ENCODE measurements around the gene DOCK3.

DOCK3 gene, protein sequence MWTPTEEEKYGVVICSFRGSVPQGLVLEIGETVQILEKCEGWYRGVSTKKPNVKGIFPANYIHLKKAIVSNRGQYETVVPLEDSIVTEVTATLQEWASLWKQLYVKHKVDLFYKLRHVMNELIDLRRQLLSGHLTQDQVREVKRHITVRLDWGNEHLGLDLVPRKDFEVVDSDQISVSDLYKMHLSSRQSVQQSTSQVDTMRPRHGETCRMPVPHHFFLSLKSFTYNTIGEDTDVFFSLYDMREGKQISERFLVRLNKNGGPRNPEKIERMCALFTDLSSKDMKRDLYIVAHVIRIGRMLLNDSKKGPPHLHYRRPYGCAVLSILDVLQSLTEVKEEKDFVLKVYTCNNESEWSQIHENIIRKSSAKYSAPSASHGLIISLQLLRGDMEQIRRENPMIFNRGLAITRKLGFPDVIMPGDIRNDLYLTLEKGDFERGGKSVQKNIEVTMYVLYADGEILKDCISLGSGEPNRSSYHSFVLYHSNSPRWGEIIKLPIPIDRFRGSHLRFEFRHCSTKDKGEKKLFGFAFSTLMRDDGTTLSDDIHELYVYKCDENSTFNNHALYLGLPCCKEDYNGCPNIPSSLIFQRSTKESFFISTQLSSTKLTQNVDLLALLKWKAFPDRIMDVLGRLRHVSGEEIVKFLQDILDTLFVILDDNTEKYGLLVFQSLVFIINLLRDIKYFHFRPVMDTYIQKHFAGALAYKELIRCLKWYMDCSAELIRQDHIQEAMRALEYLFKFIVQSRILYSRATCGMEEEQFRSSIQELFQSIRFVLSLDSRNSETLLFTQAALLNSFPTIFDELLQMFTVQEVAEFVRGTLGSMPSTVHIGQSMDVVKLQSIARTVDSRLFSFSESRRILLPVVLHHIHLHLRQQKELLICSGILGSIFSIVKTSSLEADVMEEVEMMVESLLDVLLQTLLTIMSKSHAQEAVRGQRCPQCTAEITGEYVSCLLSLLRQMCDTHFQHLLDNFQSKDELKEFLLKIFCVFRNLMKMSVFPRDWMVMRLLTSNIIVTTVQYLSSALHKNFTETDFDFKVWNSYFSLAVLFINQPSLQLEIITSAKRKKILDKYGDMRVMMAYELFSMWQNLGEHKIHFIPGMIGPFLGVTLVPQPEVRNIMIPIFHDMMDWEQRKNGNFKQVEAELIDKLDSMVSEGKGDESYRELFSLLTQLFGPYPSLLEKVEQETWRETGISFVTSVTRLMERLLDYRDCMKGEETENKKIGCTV (N-terminal part only)

DNA sequence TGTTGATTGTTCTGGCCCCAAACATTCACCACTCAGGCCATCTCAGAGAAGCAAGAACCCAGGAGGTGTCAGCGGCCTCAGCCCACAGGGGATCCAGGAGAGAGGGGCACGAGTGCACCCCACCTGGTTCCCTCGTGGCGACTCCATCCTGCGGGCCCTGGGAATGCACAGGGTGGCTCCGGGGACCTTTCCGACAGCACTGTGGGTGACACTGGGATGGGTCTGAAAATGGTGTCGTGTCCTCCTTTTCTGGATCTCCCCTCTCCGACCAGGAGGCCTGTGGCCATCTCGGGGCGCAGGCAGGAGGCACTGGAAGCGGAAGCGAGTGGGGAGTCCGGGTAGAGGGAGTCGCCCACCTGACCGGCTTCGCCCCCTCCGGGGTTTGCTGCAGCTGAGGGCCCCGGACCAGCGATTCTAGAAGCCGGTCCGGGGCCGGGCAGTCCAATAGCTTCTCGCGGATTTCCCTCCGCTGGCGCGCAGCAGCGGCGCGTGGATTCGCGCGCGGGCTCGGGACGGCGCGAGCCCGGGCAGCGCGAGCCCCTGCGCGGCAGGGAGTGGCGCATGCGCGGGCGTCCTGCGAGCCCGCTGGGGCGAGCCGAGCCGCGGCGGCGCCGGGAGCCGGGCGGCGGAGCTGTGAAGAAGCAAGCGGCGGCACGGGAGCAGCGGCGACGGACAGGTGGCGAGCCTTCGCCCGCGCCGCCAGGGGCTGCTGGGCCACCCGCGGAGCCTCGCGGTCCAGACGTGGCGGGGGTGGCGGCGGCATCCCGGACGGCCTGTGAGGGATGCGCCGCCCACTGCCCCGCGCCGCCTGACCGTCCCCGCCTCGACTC, at the start of gene DOCK3:
Gene DOCK3 (plus strand): TSS at position 579 of the 830 bp plus-strand sequence. CDS start 337 bp downstream, outside the sequence.
- peak; percentile 20 to 68 for DNase-seq

DNA sequence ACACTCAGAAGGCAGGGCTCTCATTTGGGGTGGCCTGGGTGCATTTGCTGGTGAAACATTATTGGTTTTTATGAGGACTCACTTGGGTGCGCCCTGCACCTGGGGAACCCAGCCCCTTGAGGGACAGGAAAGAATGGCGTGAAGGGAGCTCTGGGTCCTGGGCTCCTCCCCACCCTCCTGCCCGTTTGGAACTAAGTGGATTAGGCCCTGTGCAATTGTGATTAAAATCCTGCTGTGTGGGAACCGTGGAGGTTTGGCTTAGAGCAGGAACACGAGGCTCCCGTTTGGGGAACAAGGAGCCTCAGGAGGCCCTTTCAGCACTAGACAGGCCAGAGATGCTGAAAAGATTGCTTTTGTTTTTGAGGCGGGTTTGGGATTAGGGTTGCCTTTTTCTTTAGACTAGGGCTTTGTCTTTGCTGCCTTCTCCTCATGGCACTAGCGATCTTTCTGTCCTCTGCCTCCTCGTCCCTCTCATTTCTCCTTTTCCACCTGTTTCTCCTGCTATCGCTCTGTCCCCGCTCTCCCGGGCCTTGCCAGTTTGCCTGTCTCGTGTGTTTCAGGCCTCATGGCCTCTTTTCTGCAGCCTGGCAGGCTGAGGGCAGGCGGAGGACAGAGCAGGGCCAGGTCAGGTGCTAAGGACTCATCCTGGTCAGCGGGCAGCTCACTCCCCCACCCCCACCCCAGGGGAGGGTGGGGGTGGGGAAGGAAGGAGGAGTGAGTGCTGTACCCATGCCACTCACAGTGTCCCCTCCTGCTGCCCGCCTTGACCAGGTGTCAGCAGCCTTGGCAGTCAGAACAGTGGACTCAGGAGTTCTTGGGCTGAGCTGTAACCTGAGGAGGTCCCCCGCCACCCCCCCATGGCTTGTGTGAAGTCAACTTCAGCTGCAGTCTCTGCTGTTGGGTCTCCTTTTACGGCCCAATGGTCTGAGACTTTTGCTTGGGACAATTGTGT, 49.2 kb upstream of the DOCK3 start:
- DNase-seq: no peak

DNA sequence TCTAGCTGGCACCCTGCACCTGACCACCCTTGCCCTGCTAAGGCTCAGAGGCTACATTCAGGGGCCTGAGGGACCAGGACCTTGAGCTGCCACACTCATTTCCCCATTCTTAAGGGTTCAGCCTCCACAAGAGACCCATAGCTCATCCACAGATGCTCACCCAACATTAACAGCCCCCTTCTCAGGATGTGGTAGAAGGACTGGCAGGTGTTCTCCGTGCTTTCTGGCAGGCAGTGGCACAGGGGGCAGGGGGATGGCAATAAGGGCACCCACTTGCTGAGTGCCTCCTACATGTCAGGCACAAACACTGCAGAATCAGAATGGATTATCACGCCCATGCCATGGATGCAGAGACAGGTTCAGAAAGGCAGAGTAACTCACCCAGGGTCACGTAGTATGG, 48.3 kb upstream of the DOCK3 start:
- DNase-seq: no peak

DNA sequence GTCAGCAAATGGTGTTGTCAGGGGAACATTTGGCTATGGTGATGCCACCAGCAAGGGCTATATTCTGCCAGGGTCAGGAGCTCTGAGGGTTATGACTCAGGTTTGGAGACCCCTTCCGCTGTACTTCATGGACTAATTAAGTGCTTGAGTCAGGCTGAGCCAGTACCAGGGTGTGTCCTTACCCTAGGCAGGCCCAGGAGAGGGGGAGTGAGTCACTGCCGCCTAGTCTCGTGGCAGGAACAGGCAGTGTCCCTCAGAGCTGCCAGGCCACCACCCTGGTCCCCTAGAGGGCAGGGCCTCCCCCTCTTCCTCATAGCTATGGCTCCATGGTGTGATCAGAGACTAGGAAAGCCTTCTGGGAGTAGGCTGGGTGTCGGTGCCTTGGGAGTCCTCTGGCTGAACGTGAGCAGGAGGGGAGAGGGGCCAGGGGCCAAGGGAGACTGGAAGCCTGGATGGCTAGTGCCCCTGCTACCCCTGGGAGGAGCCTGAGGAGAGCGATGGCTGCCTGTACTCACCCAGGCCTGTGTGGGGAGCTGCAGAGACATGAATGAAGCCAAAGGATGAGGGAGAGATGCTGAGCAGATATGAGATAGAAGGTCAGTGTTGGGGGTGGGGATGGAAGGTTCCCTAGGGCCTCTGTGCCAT, 47.2 kb upstream of the DOCK3 start:
- no peak for DNase-seq

DNA sequence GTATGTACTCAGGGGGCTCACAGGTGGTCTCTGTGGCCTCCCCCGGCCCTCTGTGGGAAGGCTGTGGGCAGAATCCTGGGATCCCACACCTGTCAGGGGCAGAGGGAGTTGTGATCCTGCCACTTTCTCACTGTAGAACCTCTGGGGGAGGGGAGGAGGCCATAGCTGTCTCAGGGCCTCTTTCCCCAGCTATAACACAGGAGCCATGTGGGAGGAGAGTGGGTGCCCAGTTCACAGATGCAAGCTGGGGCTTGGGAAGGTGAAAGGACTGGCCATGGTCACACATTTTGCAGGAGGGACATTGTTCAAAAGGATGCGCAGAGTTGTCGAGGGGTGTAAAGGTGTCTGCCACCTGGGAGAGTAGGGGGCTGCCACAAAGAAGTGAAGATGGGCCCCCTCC, 46.1 kb upstream of the DOCK3 start:
- DNase-seq: no peak

DNA sequence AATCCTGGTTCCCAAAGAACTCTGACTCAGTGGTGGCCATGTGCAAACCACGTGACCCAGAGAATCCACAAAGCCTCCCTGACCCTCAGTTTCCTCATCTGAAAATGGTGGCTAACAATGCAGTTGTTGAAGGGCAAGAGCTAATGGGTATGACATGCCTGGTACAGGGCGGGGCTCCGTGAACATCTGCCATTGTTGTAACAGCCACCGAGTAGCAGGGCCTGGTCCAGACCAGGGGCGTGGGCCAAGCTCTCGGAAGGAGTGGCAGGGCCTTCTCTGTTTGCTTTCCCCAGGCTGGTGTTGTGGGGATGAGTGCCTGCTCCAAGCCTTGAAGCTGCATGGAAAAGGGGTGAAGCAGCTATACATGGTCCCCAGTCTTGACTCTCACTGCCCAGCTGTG, 44.3 kb upstream of the DOCK3 start:
- DNase-seq: no peak

DNA sequence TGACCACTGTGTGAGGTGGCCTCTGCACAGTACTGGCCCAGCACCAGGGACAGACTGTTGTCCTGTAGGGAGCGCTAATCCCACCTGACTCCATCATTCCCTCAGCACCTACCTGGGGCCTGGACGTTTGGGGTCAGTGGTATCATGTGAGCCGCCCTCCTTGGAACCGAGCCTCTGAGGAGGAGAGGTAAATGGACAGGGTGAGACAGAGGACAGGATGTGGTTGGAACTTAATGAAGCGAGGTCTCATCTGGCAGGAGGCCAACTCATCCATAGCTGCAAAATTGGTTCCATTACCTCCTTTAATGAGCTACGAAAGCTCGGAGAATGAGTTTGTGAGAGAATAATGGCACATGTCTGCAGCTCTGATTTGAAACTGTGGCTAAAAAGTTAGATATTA, 43.9 kb upstream of the DOCK3 start:
- no peak for DNase-seq

DNA sequence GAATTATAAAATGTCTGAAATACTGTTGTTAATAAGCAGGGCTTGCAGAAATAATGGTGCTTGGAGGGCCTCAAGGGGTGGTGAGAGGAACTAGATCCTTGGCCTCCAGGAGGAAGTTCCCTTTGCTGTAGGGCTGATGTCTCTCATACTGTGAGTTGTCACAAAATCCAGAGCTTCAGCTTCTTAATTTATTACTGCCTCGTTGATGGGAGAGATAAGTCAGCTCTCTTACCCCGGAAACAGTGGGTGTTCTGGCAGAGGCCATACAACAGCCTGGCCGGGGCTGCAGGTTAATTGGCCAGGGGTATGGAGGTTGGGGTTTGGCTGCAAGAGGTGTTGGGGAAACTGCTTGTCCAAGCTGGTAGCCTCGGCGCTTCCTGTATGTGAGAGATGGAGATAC, 42.3 kb upstream of the DOCK3 start:
- no peak for DNase-seq

DNA sequence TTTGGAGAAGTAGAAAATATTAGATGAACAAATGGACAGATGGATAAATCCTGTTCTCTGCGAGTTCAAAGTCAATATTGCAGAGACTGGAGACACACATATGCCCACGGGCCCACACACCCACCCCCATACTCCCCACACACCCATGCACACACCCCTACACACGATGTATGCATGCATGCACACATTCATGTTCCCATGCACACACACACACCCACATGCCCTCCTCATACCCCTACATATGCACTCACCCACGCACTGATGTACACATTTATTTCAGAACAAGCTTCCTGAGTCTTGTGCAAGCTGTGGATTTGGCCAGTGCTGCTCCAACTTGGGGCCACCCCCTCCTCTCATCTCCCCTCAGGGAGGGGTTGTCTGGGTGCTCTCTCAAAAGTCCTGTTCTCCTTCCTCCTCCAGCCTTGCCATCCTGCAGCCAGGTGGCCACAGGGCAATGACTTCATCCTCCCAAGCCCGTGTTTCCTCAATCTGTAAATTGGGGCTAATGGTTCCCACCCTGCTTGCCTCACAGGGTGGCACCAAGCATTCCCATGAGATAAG, 41.4 kb upstream of the DOCK3 start:
- no peak for DNase-seq

DNA sequence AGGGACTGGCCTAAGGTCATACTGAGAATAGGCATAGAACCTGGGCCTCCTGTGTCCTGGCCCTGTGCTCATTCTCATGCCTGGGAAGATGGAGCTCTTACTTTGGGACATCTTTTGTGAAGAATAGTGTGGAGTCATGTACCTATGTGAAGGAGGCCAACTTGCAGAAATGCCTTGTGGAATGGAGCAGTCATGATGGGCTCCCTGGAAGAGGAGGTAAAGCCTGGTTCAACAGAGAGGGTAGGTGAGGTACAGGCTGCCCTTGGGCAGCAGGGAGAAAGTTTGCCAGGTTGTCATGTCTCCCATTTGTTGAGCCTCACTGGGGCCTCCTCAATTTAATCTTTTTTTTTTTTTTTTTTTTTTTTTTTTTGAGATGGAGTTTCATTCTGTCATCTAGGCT, 39.7 kb upstream of the DOCK3 start:
- no peak for DNase-seq

DNA sequence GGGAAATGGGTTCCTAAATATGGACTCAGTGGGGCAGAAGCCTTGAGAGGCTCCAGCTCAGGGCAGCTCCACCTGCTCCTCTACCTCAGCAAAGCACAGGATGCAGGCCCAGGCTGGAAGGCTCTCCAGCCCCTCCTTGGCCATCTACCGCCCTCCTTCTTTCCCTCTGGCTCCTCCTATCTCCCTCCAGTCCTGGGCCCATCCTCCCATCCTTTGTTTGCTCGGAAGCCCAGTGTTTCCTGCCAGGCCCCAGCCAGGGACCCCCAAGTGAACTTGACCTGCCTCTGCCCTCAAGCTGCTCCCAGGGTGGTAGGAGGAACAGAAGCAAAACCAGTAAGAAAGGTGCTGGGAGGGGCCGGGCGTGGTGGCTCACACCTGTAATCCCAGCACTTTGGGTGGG, 37.7 kb upstream of the DOCK3 start:
- no peak for DNase-seq

DNA sequence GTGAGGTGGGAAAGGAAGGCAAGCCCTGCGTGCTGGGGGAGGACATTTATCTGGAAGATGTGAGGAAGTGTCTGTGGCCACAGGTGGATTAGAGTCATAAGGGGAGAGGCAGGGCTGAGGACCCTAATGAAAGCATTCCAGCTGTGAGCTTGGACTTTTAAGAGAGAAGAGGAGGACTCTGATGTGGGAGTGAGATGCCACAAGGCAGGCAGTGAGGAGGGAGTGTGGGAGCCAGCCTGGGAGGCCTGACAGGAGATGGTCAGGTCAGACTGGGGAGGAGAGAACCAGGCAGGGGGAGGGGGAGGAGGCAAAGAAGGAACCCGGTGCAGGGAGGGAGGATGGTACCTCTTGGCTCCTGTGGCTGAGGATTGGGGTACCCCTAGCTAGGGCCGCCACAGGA, 36.8 kb upstream of the DOCK3 start:
- DNase-seq: no peak

DNA sequence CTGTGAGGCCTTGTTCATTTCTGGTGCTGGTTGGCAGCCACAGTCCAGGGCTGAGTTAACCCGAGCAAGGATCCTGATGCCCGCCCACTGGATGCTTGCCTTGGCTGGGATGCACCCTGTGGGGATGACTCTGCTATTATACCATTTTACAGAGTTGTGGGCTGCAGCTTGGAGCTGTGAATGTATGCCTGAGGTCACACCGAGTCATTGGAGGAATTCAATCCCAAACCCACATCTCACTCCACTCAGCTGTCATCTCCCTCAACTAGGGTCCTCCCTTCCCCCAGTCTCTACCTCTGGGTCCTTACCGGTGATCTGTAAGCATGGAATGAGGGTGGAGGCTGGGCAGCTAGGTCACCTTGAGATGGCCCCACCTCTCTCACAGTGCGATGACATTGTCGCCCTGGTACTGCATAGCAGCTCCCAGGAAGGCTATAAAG, 35.7 kb upstream of the DOCK3 start:
- no peak for DNase-seq

DNA sequence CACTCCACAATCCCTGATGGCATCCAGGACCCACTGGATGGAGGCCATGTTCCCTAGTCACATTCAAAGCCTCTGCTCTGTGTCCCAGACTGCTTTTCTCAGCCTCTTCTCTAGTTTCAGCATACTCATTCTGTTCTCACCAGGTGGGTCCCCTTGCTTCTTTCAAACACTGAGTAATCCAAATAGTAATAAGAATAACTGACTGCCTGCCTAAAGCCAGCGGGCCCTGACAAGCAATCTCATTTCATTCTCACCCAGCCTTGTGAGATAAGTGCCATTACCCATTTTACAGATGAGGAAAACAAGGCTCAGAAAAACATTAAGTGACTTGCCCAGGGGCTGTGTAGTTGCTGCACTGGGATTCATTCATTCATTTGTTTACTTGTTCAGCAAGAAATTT, 32.3 kb upstream of the DOCK3 start:
- no peak for DNase-seq

DNA sequence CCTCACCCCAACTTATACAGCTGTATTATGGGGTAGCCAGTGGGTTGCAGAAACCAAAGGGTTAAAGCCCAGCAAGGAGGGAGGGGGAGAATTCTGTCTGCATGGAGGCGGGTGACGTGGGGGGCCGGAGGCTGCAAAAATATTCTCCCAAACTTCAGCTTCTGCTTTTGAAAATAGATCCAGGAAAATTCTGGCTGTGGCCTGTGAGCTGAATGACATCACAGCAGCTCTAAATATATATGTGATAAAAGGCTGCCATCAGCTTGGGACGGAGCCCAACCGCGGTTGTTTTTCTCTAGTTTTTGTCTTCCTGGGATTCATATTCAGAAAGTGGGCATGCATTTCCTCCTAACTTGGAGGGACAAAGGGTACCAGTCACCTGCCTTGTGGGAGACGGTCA, 30.2 kb upstream of the DOCK3 start:
- no peak for DNase-seq

DNA sequence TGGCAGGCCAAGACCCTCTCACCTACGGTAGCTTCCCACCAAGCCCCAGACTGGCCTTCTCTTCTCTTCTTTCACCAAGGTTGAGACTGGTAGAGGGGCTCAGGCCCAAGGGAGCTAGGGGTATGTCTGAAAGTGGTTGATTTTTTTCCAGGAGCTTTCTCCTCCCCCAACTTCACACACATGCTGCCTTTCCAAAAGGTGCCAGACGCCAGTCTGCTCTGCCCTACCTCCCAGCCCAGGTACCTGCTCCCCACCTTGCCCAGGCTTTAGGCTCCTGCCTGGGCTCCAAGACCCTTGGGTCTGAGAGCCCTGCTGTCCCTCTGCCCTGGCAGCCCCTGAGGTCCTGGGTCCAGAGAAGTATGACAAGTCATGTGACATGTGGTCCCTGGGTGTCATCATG, 29.3 kb upstream of the DOCK3 start:
- no peak for DNase-seq

DNA sequence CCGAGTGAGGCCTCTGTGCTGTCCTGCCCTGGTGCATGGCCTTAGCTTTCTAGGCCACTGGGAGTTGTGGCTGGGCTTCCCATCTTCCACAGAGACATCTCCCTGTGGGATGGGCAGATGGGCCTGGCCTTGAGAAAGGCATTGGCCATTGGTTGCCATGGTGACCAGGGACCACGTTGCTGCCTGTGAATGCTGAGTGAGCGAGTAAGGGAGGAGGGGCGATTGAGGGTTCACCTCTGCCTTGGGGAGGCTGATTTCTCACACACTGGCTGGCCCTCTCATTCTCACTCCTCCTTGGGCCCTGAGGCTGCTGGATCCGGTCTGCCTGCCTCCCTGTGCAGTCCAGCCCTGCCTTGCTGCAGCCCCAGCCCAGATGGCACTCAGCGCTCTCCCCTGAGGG, 26.4 kb upstream of the DOCK3 start:
- DNase-seq: no peak

DNA sequence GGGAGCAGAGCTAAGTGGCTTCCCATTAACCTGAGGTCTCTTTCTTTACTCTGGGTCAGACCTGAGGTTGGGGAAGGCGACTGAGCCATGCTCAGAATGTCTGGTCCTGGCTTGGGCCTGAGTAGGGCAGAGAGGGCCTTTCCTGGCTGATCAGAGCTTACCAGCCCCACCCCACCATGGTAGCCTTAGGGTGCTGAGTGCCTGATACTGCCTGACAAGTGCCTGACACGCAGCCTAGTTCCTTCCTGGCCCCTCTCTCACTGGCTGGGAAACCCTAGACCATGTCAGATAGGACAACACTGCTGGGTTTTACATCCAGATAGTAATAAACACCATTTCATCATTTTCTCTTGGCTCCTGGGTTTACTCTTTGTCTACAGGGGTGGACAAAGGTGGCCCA, 25.8 kb upstream of the DOCK3 start:
- DNase-seq: no peak

DNA sequence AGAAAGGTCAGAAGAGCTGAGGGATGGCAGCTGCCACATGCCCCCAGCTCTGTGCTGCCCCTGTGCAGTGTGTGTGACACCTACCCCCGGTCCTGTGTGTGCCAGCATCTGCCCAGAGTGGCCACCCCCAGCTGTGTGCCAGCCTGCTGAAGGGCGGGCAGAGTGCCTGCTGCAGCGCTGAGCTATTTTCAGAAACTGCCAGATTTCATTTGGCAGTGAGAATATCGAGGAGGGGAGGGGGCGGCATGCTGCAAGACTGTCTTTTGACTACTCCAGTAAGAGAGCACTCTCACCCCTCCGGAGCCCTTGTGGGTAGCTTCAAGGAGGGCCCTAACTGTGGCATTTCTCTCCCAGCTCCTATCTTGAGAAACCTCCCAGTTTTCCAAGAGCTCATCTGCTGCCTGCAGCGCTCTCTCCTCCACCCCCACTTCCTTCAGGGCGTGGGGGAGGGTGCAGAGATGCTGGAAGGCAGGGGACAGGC, 25.2 kb upstream of the DOCK3 start:
- DNase-seq: no peak

DNA sequence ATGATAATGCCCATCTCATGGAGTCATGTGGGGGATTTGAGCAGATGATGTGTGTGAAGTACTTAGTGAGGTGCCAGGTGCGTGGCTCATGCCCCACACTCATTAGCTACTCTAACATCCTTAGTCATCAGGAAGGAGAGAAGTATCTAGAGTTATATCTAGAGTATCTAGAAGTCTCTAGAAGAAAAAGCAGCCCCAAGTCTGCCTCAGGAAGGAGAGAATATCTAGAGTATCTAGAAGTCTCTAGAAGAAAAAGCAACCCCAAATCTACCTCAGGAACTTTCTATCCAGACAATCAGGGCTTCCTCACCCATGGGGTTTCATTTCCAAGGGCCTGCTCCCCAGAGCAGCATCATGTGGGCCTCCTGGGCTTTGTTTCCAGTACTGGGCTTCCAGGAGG, 24.7 kb upstream of the DOCK3 start:
- DNase-seq: no peak

All from NCI-H1930 (cell line).